MM.1S (cell line): Measurements from ENCODE around the gene XCR1.

ENCODE experiments used
- CTCF ChIP-seq: fragments of 300-600 bp; sonication (generic); IDR thresholded peaks from 2 replicates; pipeline ENCODE4 v1.5.1; 2016; ENCODE audit warnings: antibody characterized with exemption, low read length, mixed read lengths
- EZH2 ChIP-seq: fragments of 300-600 bp; sonication (generic); optimal IDR thresholded peaks from 2 replicates; pipeline ENCODE3; 2017; ENCODE audit warnings: low read depth, mild to moderate bottlenecking, antibody characterized with exemption, low read length, mixed read lengths
- EZH2phosphoT487 ChIP-seq: fragments of 300-600 bp; sonication (generic); IDR thresholded peaks from 2 replicates; pipeline ENCODE4 v1.6.1; 2018; ENCODE audit warnings: antibody characterized with exemption, low read length

GRCh38 chr3:46068501-46068900 is 41.2 kb upstream of the XCR1 start:
- no peak for TF ChIP-seq CTCF
- TF ChIP-seq EZH2, result no peak
- no peak for TF ChIP-seq EZH2phosphoT487
